ENCODE measurements around the gene TRMT11. TPM values are rescaled to one million over a fixed set of nuclear protein-coding genes. Genes with fewer than 3 reads are reported as not detected.

The TRMT11 gene
- total and polyA plus RNA-seq, 2 of the 13 experiments (the other 11 are each of a cell fraction or from before 2014, with no cell fraction given) = 42.2 to 81.9 TPM

DNA sequence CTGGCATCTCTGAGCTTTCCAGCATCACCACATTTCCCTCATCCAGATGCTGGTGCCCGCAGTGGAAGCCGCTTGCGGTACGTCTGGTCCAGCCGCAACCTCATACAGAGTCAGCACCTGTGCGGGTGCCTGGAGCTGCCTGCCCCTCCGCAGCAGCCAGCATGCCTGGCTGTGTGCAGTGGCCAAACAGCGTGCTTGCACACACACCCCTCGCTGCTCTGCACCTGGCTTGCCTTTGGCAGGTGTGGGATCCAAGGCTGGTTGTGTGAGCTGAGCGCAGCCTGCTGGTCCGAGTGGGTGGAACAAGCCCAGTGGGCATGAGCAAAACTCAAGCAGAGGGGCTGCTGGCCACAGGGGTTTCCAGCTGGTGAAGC lies 32.9 kb upstream of the TRMT11 start:
- ChIA-PET POLR2A (interaction anchor here (0.9 to 1.8 kb wide), 6 partner anchors 9 to 163 kb away, joined by 3 to 8 read pairs (median 4); partner anchors contain the start of genes NCOA7 and TRMT11), CTCF (ENCODE audit: low intra/inter-chr PET ratio, low total read pairs) (interaction anchor here (1.2 to 2.5 kb wide), 5 partner anchors 47 to 95 kb away, joined by 3 to 23 read pairs (median 11); no protein-coding TSS in a partner anchor)
- peaks cover 59% of the 10 kb centered on the region for H3K4me1 ChIP-seq (ENCODE audit: insufficient read depth, low read length)
- DNase-seq (ENCODE audit: low spot score) (peak; percentile 74), ATAC-seq (peak; percentile 75), FAIRE-seq (peak; percentile 61)
- no peak overlapping the region for H2AFZ ChIP-seq (ENCODE audit: low read length)
- intact Hi-C loops (cut with micrococcal nuclease; ENCODE audit: unreplicated experiment) (loop anchor here (1.0 kb wide), 6 partner anchors 47 to 639 kb away; no protein-coding TSS in a partner anchor), in situ Hi-C loops (cut with HindIII; ENCODE audit: extremely low pct_ligation_motif_present, low pct_unique_long_range_greater_than_20kb) (loop anchor here (5.0 to 10.0 kb wide), 4 partner anchors 46 to 649 kb away; partner anchors contain the start of genes HDDC2 and NCOA7)
- peaks cover 14% of the 10 kb centered on the region for H3K79me2 ChIP-seq (ENCODE audit: insufficient read depth, low read length)
- H3K4me2 ChIP-seq (ENCODE audit: low read depth, low read length) = peak overlapping the region; percentile 26
- no peaks in the 10 kb centered on the region for H3K36me3 ChIP-seq (replicated peaks in 1 of 2; ENCODE audit: control insufficient read depth in 1 of 2, insufficient read depth in 2 of 2, low read length in 2 of 2)
- no TSS peak for BruUV-seq (replicated peaks)
- no peak overlapping the region for H3K9ac ChIP-seq (ENCODE audit: insufficient read depth, low read depth, low read length)
- no peak overlapping the region for H3K27ac ChIP-seq (ENCODE audit: extremely low read length, insufficient read depth, low read length)
- H4K20me1 ChIP-seq (ENCODE audit: insufficient read depth, low read length) = no peaks in the 10 kb centered on the region
- no peaks in the 10 kb centered on the region; a peak in 1 of 5 replicates for H3K27me3 ChIP-seq (ENCODE audit: control insufficient read depth in 1 of 2, insufficient read depth in 2 of 2, low read length in 2 of 2)
- 50% methylated on average over 11 of the region's 11 CpGs for WGBS (ENCODE audit: low lambda C conversion rate)
- H3K9me3 ChIP-seq (ENCODE audit: low read length) = no peaks in the 10 kb centered on the region
- H3K4me3 ChIP-seq (replicated peaks in 1 of 3; ENCODE audit: insufficient read depth in 1 of 3, low read depth in 2 of 3, low read length in 3 of 3) = no peak overlapping the region
- TF ChIP-seq ZNF337 (CRISPR knock-in tag; IDR thresholded peaks at IDR 0.05; ENCODE audit: borderline replicate concordance, low read depth) (no peak), ZNF891 (CRISPR knock-in tag; IDR thresholded peaks at IDR 0.05) (no peak), PPARG (CRISPR knock-in tag; conservative IDR thresholded peaks at IDR 0.05) (no peak), FOSL1 (CRISPR knock-in tag; IDR thresholded peaks at IDR 0.05; ENCODE audit: borderline replicate concordance) (no peak), MYC (CRISPR knock-in tag; IDR thresholded peaks at IDR 0.05; ENCODE audit: borderline replicate concordance) (peak; percentile 74; the same call in 1 of the 2 replicates), NFIB (CRISPR knock-in tag; IDR thresholded peaks at IDR 0.05; ENCODE audit: borderline replicate concordance) (no peak), ZSCAN20 (CRISPR knock-in tag; IDR thresholded peaks at IDR 0.05; ENCODE audit: borderline replicate concordance) (no peak), ZNF460 (CRISPR knock-in tag; IDR thresholded peaks at IDR 0.05; ENCODE audit: borderline replicate concordance) (no peak), ZNF446 (CRISPR knock-in tag; IDR thresholded peaks at IDR 0.05) (no peak), PHF8 (CRISPR knock-in tag; IDR thresholded peaks at IDR 0.05) (no peak), ZSCAN12 (CRISPR knock-in tag; IDR thresholded peaks at IDR 0.05) (no peak), SP2 (CRISPR knock-in tag; IDR thresholded peaks at IDR 0.05) (no peak), KDM6A (CRISPR knock-in tag; IDR thresholded peaks at IDR 0.05; ENCODE audit: low read depth) (no peak), SMC3 (IDR thresholded peaks at IDR 0.05; ENCODE audit: low read length) (peak; percentile 75), ZNF737 (CRISPR knock-in tag; IDR thresholded peaks at IDR 0.05; ENCODE audit: borderline replicate concordance) (no peak), KAT7 (CRISPR knock-in tag; IDR thresholded peaks at IDR 0.05; ENCODE audit: borderline replicate concordance) (no peak), SALL2 (CRISPR knock-in tag; IDR thresholded peaks at IDR 0.05) (no peak), ZNF33B (CRISPR knock-in tag; IDR thresholded peaks at IDR 0.05) (no peak), CBX2 (IDR thresholded peaks at IDR 0.05; ENCODE audit: low read depth, low read length) (no peak), CBX2 (CRISPR knock-in tag; IDR thresholded peaks at IDR 0.05; ENCODE audit: low read depth) (no peak), EP300 (IDR thresholded peaks at IDR 0.05; ENCODE audit: low read depth in 2 of 2, low read length in 2 of 2) (no peak), EP300 (CRISPR knock-in tag; IDR thresholded peaks at IDR 0.05; ENCODE audit: borderline replicate concordance) (no peak), HOXA7 (CRISPR knock-in tag; IDR thresholded peaks at IDR 0.05) (no peak), NRL (CRISPR knock-in tag; IDR thresholded peaks at IDR 0.05; ENCODE audit: borderline replicate concordance) (peak; percentile 55; the same call in 1 of the 2 replicates)
- TF ChIP-seq, protein P1, sequence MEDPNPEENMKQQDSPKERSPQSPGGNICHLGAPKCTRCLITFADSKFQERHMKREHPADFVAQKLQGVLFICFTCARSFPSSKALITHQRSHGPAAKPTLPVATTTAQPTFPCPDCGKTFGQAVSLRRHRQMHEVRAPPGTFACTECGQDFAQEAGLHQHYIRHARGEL (CRISPR knock-in tag; IDR thresholded peaks at IDR 0.05) = 0 out of 2 replicates have a peak, but pooled peaks have one; percentile 37
- TF ChIP-seq, protein P2, sequence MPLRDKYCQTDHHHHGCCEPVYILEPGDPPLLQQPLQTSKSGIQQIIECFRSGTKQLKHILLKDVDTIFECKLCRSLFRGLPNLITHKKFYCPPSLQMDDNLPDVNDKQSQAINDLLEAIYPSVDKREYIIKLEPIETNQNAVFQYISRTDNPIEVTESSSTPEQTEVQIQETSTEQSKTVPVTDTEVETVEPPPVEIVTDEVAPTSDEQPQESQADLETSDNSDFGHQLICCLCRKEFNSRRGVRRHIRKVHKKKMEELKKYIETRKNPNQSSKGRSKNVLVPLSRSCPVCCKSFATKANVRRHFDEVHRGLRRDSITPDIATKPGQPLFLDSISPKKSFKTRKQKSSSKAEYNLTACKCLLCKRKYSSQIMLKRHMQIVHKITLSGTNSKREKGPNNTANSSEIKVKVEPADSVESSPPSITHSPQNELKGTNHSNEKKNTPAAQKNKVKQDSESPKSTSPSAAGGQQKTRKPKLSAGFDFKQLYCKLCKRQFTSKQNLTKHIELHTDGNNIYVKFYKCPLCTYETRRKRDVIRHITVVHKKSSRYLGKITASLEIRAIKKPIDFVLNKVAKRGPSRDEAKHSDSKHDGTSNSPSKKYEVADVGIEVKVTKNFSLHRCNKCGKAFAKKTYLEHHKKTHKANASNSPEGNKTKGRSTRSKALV (CRISPR knock-in tag; IDR thresholded peaks at IDR 0.05) = no peak

Data from HepG2 (cell line).